ENCODE data around the gene CDC16.

The CDC16 gene

DNA sequence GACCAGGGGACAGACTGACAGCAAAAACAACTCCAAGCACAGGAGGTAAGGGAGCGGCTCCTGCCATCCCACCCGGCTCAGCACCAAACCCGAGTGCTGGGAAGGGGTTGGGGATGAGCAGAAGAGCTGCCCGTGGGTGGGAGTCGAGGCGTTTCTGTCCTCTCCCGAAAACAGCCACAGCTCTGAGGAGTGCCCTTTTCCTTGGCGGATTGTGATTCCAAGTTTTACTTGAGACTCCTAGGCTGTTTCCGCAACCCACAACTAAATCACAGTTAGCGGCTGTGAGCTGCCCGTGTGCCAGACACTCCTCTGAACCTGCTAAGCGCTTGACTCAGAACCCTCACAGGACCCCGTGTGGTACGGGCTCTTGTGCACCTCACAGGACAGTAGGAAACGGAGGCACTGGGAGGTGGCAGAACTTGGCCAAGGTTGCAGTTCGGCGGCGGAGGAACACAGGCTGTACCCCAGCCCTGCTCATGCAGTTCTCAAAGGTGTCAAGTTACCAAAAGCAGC, 34.2 kb upstream of the CDC16 start:
- H3K27ac ChIP-seq: no peak overlapping the region
- no peak for TF ChIP-seq ZFX (IDR thresholded peaks at IDR 0.05)
- TF ChIP-seq, protein P1, sequence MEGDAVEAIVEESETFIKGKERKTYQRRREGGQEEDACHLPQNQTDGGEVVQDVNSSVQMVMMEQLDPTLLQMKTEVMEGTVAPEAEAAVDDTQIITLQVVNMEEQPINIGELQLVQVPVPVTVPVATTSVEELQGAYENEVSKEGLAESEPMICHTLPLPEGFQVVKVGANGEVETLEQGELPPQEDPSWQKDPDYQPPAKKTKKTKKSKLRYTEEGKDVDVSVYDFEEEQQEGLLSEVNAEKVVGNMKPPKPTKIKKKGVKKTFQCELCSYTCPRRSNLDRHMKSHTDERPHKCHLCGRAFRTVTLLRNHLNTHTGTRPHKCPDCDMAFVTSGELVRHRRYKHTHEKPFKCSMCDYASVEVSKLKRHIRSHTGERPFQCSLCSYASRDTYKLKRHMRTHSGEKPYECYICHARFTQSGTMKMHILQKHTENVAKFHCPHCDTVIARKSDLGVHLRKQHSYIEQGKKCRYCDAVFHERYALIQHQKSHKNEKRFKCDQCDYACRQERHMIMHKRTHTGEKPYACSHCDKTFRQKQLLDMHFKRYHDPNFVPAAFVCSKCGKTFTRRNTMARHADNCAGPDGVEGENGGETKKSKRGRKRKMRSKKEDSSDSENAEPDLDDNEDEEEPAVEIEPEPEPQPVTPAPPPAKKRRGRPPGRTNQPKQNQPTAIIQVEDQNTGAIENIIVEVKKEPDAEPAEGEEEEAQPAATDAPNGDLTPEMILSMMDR (conservative IDR thresholded peaks at IDR 0.05): no peak

DNA sequence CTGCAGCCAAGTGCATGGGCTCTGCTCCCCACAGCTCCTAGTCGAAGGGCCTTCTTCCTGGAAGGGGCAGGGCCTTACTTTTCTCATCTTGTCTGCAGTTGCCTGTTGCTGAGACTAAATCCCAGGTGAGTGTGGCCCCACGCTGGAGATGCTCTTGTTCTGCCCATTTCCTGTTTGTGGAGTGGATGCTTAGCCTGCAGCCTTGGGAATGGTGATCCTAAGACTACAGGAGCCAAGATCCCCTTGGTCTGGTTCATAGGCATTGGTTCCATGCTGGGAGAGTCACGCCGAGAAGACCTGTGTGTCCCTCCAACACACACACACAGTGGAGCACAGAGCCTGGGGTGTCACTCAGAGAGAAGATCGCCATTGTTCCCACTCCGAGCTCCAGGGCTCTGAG, 32.1 kb upstream of the CDC16 start:
- no peak overlapping the region for H3K27ac ChIP-seq
- TF ChIP-seq ZFX (IDR thresholded peaks at IDR 0.05): no peak
- TF ChIP-seq, protein P1 (conservative IDR thresholded peaks at IDR 0.05): no peak

DNA sequence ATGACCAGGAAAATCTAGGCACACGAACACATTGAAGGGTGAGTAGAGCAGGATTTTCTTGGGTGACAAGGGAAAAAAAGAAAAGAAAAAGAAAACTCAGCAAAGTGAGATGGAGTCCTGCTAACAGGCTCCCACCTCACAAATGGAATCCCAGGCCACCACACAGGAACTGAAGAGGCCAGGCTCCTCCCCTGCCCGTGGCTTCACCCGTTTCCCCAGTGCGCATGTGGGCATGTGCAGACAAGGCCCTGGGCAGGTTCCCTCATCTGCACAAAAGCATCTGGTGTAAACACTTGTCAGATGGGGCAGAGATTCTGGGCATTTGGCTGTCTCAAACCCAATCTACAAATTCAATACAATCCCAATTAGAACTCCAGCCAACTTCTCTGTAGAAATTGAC, 31.2 kb upstream of the CDC16 start:
- no peak for TF ChIP-seq ZFX (IDR thresholded peaks at IDR 0.05)
- TF ChIP-seq, protein P1 (conservative IDR thresholded peaks at IDR 0.05): no peak
- H3K27ac ChIP-seq: no peak overlapping the region

DNA sequence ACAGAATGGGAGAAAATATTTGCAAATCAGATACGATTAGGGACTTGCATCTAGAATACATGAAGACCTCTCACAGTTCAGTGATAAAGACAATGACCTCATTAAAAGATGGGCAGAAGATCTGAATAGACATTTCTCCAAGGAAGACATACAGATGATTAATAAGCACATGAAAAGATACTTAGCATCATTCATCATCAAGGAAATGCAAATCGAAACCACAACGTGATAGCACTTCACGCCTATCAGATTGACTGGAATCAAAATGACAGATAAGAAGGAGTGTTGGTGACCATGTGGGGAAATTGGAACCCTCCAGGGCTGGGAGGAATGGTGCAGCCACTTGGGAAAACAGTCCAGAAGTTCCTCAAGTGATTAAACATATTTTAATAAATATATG, 29.8 kb upstream of the CDC16 start:
- no peak for TF ChIP-seq ZFX (IDR thresholded peaks at IDR 0.05)
- TF ChIP-seq, protein P1 (conservative IDR thresholded peaks at IDR 0.05): no peak
- no peak overlapping the region for H3K27ac ChIP-seq

DNA sequence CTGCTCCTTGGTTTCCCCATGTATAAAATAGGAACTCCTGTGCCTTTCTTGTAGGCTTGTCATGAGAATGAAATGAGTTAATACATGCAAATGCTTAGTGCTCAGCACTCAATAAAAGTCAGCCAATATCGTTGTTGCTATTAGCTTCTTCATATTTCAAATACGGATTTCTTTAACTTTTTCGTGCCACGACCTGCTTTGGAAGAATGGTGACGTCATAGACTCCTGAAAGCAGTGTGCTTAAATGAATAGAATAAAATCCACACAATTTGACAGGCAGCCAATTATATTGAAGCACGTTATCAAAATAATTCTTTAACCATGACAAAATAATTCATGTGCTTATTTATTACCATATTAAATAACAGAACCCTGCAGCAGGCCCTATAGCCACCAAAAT, 26.6 kb upstream of the CDC16 start:
- TF ChIP-seq ZFX (IDR thresholded peaks at IDR 0.05): no peak

DNA sequence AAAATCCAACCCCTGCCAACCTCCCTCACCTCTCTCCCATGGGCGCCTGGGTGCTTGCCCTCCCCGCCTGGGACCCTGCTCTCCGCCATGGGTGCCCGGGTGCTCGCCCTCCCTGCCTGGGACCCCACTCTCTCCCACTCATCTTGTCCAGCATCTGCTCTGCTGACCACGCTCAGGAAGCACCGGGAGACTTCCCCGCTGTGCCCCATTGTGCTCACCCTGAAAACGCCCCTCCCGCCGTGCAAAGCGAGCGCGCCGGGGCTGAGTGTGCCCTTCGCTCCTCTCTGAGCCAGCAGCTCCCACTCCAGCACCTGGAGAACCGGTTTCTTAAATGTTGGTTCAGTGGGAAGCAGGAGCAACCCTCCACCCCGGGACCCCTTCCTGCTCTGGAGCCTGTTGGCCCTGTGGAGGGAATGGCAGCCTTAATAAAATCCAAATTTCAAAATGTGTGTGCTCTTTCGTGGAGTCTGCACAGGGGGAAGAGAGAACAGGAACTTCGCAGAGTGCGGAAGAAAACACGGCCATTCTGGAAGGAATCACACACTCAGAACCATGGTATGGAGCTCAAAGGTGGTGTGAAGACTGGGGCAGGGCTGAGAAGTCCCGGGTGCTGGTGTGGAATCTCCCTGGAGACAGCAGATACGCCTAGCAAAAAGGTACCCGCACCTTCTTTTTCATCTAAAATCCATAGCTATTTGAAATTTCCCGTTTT, 23.1 kb upstream of the CDC16 start:
- no peak overlapping the region for H3K27ac ChIP-seq
- no peak for TF ChIP-seq ZFX (IDR thresholded peaks at IDR 0.05)
- TF ChIP-seq, protein P1 (conservative IDR thresholded peaks at IDR 0.05): no peak

More for the DNA sequence above, 26.6 kb upstream of the CDC16 start:
- no peak overlapping the region for H3K27ac ChIP-seq

DNA sequence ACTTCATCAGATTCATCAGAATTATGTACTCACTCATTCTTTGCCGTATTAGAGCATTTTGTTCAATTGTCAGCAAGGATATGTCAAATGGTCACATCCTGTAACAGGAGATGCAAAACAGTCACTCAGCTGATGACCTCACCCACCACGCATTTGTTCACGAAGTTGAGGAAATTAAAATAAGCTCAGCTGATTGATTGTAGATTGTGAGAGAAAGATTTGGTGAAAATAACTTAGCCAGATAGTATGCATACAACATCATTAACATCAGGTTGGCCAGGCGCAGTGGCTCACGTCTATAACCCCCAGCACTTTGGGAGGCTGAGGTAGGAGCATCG, 22.6 kb upstream of the CDC16 start:
- TF ChIP-seq, protein P1 (conservative IDR thresholded peaks at IDR 0.05): no peak
- TF ChIP-seq ZFX (IDR thresholded peaks at IDR 0.05): no peak
- H3K27ac ChIP-seq: no peak overlapping the region

DNA sequence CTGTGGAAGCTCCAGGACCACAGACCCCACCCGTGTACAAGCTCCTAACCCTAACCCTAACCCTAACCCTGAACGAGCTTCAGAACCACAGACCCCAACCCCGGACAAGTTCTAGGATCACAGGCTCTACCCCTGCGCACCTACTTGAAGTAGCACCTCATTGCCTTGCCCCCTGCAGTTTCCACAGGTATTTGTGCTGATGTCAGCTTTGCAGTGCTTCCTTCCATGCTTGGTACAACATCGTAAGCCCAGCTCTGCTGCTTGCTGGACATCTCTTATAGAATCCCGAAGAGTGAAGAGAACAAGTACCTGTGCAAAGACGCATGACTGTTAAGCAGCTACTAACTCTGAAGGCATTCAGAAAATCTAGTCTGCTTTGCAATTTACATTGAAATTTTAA, 20.7 kb upstream of the CDC16 start:
- TF ChIP-seq, protein P1 (conservative IDR thresholded peaks at IDR 0.05): no peak
- TF ChIP-seq ZFX (IDR thresholded peaks at IDR 0.05): no peak
- H3K27ac ChIP-seq: no peak overlapping the region
